ENCODE measurements around the gene KCNMA1.

Gene KCNMA1

DNA sequence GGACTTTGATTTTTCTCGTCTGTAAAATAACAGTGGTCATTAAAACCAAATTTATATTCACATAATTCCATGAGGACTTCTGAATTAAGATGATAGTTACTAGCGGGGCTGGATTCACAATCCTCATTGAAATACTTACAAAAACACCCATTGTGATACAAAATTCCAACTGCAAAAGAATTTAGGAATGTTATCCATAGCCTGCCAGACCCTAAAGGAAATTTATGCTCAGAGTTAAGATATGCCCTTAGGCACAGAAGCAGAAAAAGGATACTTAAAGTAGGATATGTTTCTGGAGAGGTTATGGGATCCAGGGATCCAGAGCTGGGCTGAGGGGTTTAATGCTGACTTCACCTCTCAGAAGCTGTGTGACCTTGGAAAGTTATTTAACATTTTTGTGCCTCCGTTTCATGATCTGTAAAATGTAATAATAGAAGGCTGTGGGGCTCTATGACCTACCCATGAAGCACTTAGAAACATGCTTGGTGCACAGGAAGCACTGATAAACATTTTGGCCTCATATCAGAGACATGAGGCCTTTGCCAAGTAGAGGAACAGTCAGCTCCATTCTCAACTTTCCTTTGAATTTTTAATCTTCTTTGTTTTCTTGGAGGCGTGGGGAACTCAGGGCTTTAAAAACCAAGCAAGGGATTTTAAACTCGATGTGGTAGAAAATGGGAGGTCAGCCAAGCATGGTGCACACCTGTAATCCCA, 744.7 kb downstream of the KCNMA1 start:
- no peak for DNase-seq

DNA sequence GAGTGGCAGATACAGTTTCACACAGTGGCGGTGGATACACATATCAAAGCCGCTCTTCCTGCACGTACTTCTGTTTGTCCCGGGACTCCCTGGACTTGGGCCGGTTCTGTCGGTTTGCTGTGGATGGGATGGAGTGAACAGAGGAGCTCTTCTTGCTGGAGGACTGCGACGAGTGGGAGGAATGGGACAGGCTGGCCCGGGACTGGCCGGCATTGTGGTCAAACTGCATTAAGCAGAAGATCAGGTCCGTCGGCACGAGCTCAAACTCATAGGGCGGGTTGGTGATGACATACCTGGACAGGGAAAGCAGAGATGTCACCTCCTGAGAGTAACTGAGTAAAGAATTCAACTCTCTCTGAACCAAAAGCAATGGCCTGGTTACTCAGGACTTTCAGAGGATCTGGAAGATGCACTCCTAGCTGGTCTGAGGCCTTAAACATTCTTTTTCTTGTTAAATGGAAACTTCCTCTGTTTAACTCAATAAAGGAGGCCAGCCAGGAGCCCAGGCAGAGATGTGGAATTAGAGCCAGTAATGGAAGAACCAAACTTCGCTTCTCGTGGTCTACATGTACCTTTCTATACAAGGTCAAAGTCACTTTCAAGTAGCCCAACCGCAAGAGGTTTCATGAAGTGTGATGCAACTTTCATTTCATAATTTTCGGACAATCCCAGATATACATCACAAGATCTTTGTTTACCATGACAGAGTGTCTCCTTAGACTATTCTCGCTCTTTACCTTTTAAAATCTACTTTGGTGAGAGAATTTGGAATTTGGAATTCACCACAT, 750.2 kb downstream of the KCNMA1 start:
- DNase-seq: no peak

DNA sequence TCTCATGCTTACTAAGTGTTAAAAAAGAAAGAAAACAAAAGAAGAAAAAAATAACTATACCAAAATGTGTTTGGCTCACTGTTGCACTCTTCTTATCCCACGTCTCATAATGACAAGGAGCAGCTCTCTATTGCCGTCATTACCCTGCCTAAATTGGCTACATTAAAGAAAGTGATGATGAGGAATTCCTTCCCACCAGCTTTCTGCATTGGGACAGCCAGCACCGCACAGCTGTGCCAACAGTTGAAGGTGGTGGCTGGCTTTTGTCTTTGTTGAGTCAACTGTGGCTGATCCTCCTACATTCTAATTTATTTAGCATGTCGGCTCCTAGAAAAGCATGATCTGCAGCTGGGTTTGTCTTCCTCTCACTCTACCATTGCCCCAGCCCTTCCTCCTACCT, 751.8 kb downstream of the KCNMA1 start:
- no peak for DNase-seq

DNA sequence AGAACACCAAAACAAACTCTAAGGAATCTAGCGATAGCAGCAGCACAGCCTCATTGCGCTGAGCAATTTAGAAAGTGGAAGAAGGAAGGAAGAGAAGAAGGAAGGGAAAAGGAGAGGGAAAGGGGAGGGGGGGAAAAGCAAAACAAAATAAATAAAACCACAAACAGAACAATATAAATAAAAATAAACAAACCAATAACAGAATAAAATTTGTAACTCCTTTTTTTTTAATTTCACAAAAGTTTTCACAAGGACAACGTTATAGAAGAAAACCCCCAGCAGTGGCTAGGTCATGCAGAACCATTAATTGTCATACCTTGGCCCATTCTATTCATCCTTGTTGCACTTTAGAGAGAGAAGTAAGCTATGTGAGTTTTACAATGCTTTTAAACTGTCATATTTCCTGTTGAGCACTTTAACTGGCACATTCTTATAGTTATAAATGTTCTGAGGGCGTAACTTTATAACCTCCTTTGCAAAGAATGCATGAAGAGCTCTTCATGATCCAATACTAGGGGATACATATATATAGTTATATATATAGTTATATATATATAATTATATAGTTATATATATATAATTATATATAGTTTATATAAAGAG, 752.8 kb downstream of the KCNMA1 start:
- no peak for DNase-seq

DNA sequence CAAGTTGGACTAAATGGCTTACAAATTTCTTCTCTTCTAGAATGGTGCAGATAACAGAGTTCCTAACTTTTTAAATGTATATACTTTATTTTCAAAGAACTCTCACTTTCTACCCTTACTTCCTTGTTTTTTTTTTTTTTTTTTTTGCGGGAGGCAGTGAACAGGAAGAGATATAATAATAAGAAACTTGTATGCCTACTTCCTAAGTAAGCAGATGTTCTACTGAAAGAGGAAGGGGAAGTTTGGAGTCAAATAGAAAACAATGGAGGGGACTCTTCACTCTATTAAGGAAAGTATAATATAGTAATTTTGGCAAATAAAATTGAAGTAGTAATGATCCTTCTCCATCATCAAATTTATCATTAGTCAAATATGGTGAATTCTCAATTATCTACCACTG, 754.0 kb downstream of the KCNMA1 start:
- DNase-seq: no peak

DNA sequence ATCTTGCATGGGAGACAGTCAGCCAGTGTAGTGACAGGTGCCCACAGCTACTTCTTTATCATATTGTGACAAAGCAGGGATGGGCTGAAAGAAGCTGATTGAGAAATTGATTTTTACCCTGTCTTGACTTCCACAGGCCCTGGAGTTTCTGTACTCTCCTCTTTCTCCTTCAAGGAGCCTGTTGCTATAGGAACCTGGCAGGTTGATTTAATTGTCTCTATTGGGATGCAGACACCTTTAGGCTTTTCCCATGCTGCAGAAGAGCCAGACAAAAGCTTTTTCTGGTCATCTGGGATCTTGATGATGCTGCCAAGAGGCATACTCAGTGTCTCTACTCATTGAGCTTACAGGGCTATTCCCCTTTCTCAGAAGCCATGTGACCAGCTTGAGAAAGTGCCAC, 754.8 kb downstream of the KCNMA1 start:
- DNase-seq: no peak

DNA sequence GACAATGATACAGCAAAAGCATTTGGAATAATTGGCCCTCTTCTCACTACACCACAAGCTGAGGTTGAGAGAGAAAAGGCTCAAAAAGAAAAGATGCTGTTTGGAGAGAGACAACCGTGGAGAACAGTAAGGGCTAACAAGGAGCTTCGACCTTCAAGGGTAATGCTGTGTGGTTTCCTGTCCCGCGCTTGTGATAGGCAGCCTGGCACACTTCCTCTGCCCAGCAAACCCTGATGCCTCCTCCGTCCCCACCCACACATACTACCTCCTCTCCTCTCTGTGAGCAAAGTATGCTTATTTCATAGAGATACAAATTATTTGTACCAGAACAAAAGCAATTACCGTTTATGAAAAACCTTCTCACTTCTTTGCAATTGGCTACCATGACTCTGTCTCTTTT, 755.4 kb downstream of the KCNMA1 start:
- DNase-seq: no peak

DNA sequence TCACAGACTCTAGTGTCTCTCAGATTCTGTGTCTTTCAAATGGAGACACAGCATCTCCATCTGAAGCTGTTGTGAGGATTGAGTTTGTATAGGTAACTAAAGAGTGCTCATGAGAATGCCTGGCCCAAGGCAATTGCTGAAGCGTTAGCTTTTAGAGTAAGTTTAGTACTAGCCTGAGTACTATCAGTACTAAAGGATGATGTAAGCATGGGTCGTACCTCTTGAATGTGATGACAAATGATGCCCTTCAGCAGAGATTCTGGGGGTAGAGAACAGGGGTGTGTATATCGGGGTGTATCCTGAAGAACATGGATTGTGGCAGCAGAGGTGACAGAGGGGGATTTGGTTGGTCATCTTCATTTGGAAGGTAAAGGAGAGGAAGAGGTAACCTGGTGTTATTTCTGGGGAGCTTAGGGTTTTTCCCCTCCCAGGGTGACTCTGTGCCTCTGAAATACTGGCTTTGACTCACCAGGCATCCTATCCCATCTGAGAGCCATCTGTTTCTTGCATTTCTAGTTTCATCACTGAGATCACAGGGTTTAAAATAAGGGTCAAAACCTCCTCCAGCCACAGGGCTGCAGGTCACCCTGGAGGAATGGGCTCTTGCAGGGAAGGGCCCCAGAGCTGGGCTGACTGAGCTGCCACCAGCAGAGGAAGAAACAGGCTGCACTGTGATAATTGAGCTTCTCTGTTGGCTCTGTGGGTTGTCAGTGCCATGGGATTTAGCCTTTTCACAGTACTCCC, 756.0 kb downstream of the KCNMA1 start:
- no peak for DNase-seq

DNA sequence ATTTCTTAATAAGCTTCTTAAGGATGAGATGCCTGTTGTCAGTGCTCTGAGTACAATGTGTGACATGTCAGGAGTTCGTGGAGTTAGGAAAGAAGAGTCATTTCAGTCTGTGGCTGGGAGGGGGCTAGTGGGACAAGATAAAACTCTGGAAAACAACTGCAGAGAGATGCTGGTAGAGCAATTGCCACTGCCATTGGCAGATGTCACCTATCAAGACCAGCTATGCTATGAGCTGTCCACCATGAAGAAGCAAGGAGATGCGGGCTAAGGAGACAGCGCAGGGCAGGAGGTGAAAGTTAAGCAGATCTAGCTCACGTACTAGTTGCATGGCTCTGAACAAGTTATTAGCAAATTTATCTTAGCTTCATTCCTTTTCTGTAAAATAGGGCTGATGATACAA, 756.7 kb downstream of the KCNMA1 start:
- no peak for DNase-seq

DNA sequence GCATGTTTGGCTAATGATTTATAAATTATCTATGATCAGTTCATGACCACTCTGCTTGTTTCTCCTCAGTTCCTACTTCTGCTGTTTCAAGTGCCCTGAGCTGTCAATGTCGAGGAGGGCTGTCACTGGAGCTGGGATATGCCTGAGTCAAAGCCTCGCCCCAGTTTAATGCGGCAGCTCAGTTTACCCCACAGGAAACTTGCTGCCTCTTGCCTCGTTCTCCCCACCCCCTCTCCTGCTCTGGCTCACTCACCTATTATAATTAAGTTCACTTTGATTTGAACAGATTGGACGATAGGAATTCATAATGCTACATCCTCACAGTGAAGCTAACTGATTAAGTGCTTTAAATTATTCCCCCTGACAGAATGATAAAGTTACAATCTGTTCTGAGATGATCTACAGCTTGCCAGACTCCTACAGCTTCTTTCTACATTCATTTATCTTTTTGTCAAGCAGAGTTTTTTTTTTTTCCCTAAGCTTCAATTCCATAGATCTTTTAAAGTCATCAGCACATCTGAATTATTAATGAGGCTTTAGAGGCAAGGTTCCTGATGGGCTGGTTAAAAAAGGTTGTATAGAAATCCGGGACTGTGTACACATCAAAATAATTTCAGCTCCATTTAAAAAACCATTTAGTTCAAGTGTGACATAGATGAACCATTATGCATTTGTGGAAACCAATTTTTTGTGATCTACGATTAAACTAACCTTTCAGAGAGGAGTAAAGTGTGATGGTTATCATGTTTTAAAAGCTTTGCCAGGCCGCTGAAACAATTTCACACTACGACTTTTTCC, 758.3 kb downstream of the KCNMA1 start:
- no peak for DNase-seq

DNA sequence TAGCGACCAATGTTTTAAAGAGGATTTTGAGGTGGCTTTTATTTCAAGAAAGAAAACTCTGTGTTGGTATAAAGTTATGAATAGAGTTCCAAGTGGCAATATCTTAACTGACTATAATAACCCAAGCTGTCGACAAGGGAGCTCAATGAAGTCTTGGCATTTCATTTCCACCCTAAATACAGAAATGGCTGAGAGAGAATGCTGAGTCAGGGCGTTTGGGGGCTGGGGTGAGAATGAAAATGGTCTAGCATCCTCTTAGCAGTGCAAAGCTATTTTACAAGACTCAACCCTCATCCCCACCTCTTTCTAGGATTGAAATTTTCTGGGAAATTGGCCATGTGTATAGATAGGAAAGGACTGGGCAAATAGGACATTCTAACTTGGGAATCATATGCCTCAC, 759.1 kb downstream of the KCNMA1 start:
- no peak for DNase-seq

DNA sequence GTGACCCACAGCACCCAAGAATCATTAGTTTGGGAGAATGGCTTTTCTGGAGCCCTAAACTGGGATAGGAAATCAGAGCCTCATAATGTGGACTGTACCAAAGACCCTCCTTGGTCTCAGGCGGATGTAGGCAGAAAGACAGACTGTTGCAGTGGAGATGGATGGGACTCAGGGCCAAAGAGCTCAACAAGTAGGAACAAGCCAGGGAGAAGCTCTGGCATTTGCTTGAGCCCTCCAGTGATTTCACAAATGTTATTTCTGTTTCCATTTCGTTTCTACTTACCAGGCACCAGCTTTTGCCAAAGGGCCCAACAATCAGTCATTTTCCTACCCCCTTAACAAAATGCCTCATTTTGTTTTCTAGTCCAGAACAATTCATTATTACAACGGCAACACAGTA, 762.7 kb downstream of the KCNMA1 start:
- no peak for DNase-seq

DNA sequence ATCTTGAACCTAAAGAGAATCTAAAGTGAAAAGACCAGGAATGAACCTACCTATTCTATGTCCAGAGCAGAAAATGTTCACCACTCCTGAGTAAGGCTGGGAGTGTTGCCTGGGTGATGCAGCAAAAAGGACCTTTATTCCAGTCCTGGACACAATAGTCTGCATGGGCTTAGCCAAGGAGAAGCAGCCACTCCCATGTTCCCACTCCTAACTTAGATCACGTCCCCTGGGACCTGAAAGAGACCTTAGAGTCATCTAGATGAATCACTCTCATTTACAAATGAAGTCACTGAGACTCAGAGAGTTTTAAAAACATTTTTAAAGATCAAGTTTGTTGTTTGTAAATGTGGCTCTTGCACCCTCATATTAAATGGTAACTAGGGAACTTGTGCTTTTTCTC, 763.4 kb downstream of the KCNMA1 start:
- no peak for DNase-seq

DNA sequence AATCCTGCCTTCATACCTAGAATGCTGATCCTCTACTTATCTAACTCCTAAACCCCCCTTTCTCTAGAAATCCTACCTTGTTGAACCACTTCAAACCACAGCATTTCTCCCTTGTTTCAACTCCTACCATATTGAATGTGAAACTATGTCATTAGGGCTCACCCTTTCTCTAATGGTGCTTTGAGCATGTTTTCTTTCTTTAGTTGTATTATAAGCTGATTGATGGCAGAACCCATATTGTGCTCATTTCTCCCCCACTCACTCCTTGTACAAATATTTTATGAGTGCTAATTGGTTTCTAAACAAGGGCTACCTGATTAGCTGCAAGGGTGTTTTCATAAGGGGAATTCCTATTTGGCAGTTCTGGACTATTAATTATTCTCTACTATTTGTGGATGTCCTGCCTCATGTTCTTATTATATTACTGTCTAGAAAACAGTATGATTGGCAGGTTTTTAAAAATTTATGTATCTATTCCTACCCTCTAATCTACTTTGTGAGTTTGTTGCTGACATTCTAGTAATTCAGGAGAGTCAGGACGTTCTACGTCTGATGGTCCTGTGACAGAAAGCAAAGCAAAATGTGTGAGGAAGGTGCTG, 765.8 kb downstream of the KCNMA1 start:
- DNase-seq: no peak

DNA sequence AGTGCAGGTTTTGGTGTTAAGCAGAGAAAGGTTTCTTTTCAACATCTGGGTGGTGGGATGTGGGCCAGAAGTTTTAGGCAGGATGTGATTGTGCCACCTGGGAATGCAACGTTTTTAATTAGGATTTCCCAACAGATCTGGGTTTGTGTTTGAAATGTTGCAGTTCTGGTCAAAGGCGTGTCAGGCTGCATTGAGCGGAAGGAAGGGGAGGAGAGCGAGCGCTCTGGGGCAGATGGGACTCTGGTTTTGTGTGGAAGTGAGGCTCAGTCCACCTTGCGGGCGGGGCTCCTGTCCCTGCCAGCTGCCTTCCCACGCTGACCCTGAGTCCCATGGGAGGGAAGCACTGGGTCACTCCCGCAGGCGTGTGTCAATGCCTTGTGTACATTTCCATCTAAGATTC, 767.7 kb downstream of the KCNMA1 start:
- no peak for DNase-seq

DNA sequence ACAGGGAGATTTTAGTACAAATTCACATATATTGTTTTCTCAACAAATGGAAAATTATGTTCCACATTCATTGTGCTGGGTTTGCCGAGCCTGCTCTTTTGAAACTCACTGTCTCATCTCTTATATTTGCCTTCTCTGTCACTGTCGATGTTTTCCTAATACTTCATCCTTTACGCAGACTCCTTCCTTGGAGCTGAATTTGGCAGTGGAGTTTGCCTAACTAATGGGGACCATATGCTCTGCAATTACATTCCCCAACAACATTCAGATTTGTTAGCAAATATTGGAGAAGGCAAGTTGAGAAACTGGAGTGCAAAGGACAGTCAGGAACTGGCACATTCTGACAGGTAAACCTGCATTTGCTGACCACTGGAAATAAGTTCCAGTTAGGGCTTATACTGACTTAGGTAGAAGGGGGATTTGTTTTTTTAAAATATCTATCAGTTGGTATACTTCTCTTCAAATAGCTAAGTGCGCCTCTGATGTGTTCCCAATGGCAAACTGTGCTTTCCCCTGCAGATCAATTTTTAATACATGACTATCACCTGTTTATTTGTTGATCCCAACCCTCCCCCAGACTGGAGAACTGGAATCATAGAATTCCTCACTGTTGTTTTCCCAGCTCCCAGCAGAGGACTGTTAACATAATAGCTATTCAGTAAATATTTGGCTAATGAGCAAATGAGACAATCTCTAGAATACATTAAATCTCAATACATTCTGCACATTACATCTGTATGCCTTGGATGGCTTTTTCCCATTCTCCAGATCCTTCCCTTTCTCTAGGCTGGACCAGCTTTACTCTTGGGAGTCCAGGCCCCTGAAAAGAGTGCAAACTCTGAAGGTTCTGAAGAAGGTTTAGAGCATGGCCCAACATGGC, 769.3 kb downstream of the KCNMA1 start:
- DNase-seq: no peak

DNA sequence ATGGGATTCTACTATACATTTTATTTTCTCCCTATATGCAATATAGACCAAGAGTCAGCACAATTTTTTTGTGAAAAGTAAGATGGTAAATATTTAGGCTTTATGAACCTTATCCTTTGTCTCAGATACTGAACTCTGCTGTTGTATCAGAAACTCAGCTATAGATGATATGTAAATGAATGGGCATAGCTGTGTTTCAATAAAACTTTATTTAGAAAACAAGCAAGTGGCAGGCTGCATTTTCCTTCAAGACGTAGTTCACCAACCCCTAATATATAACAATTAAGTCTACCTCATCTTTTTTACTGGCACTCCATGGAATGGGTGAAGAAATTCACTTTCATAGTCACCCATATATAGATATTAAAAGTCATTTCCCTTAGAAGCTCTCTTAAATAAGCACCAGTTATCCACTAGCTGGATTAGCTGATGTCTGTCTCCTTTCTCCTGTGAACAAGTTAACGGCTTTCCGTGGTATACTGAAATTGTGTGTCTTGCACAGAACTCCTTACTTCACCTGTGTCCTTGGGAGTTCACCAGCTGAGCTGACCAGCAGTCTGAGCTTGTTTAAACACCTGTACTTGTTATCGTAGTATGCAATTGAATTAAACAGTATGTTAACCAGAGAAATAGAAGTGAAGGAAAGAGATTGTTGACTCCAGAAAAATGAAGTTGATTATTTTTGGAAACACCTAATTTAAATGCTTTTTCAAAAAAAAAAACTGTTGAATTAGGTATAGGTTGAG, 770.6 kb downstream of the KCNMA1 start:
- no peak for DNase-seq

DNA sequence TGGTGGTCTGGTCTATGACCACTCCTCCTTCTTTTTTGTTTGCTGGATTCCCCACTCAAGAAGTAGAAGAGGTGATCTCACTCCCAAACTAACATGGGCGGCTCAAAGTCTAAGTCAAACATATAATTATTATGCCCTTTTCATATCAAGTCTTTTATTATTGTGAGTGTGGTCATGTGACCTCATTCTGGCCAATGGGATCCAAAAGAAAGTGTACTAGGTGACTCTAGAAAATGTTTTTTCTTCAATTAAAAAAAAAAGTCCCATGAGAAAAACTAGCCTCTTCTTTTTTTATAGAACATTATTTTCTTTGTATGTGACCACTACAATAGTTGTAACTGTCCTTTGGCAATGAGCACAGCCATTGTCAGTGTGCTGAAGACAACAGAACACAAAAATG, 772.7 kb downstream of the KCNMA1 start:
- no peak for DNase-seq

DNA sequence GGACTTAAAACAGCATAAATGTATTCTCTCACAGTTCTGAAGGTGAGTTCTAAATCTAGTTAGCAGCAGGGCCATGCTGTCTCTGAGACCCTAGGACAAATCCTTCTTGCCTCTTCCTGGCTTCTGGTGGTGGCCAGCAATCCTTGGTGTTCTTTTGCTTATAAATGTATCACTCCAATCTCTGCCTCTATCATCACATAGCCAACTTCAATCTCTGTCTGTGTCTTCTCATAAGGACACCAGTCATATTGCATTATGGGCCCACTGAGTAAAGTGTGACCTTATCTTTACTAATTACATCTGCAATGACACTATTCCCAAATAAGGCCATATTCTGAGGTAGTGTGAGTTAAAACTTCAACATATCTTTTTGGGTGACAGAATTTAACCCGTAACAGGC, 778.9 kb downstream of the KCNMA1 start:
- no peak for DNase-seq

DNA sequence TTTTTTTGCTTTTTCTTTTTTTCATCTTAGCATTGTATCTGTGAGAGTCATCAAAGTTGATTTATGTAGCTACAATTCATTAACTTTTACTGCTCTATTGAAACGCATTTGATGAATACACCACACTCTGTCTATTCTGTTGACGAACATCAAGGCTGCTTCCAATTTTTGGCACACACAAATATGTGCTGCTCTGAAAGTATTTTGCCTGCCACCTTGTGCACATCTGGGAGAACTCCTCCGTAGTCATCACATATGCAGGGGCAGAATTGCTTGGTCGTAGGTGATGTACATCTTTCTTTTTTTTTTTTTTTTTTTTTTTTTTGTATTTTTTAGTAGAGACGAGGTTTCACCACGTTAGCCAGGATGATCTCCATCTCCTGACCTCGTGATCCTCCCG, 796.8 kb downstream of the KCNMA1 start:
- DNase-seq: no peak

DNA sequence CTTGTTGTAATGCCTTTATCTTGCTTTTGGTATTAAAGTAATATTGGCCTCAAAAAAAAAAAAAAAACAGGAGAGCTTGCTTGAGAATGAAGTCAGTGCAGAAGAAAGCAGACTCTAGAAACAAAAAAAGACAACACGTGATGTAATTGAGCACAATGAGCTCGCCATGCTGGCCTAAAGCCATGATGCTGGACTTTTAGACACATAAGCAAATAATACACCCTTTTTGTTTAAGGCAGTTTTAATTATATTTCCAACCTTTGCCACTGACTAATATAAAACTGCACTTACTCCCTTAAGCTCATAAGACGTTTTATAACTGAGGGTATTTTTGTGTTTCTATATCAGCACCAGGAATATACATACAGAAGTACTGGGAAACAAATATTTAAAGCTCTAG, 798.3 kb downstream of the KCNMA1 start:
- DNase-seq: no peak

Data from activated T-cell treated with anti-CD3 and anti-CD28 coated beads for 4 hours (primary cell).